ENCODE measurements around the gene ITGB7. TPM values are rescaled to one million over a fixed set of nuclear protein-coding genes. Genes with fewer than 3 reads are reported as not detected.

Gene ITGB7
- total RNA-seq, 1 donor from 2014 or later = 1.3 TPM

DNA sequence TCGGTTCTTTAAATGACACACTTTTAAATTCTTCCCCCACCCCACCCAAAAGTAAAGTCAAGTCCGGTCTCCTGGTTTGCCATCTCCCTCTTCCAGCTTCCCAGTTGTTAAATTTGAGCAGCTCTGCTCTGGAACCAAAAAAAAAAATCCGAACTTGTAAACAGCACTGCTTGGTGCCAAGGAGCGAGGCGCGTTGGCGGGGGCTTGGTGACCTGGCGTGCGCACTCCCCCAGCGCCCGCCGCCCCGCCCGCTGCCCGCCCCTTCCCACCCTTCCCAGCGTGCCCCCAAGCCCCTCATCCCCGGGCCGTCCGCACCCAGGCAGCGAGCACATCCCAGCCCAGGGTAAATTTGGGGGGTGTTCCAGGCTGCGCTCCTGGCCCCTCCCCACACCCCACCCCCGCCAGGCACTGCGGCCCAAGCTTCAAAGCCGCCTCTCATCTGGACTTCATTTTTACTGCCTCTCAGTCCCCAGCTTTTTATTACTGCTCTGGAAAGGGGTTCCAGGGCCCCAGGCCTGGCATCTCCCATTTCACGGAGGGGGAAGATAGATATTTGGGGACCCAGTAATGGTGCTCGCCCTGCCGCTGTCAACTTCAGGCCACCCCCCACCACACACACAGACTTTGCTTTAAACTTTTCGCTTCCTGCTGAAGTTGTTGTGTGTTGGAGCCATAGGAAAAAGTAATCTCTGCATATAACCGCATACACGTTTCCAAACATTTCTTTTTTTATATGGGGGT, 11.7 kb upstream of the ITGB7 start:
- peak overlapping the region; percentile 80 for H3K9ac ChIP-seq (ENCODE audit: low read length)
- no peaks in the 10 kb centered on the region for H3K9me3 ChIP-seq (ENCODE audit: insufficient read depth, low read depth, low read length)
- peaks cover 38% of the 10 kb centered on the region for H3K79me2 ChIP-seq (ENCODE audit: insufficient read depth, low read length)
- DNase-seq (ENCODE audit: low read depth) (no peak), FAIRE-seq (no peak)
- Mint-ChIP-seq H3K36me3 (ENCODE audit: low read depth, unreplicated experiment) (peaks cover 5% of the 10 kb centered on the region), H3K9me3 (ENCODE audit: unreplicated experiment) (no peaks in the 10 kb centered on the region), H3K27me3 (ENCODE audit: low read depth, unreplicated experiment) (peaks cover 8% of the 10 kb centered on the region), H3K27ac (ENCODE audit: unreplicated experiment) (peak overlapping the region; percentile 21), H3K4me1 (ENCODE audit: low read depth, unreplicated experiment) (peaks cover 35% of the 10 kb centered on the region), H3K4me3 (ENCODE audit: unreplicated experiment) (peak overlapping the region; percentile 84)
- peak overlapping the region; percentile 80 for H3K4me3 ChIP-seq (ENCODE audit: insufficient read depth, low read depth, low read length)
- TF ChIP-seq EZH2 (IDR thresholded peaks at IDR 0.05; ENCODE audit: insufficient read depth, low read length) = no peak
- TF ChIP-seq, protein P1, sequence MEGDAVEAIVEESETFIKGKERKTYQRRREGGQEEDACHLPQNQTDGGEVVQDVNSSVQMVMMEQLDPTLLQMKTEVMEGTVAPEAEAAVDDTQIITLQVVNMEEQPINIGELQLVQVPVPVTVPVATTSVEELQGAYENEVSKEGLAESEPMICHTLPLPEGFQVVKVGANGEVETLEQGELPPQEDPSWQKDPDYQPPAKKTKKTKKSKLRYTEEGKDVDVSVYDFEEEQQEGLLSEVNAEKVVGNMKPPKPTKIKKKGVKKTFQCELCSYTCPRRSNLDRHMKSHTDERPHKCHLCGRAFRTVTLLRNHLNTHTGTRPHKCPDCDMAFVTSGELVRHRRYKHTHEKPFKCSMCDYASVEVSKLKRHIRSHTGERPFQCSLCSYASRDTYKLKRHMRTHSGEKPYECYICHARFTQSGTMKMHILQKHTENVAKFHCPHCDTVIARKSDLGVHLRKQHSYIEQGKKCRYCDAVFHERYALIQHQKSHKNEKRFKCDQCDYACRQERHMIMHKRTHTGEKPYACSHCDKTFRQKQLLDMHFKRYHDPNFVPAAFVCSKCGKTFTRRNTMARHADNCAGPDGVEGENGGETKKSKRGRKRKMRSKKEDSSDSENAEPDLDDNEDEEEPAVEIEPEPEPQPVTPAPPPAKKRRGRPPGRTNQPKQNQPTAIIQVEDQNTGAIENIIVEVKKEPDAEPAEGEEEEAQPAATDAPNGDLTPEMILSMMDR (IDR thresholded peaks at IDR 0.05; ENCODE audit: insufficient read depth, low read depth, low read length) = no peak
- no peaks in the 10 kb centered on the region for H3K36me3 ChIP-seq (ENCODE audit: insufficient read depth, low read length)
- peaks cover 47% of the 10 kb centered on the region for H3K4me1 ChIP-seq (ENCODE audit: insufficient read depth, low read length)
- peak overlapping the region; percentile 100 for H3K4me2 ChIP-seq (ENCODE audit: low read length)
- peaks cover 36% of the 10 kb centered on the region for H4K20me1 ChIP-seq (ENCODE audit: insufficient read depth, low read length)
- H3K27ac ChIP-seq (ENCODE audit: low read depth, low read length) = peak overlapping the region; percentile 44
- no peaks in the 10 kb centered on the region for H3K27me3 ChIP-seq (ENCODE audit: insufficient read depth, low read length)
- no peak overlapping the region for H2AFZ ChIP-seq (ENCODE audit: low read depth, low read length)

- H3K9ac ChIP-seq (ENCODE audit: low read length) = peak overlapping the region; percentile 46
Measured at GRCh38 chr12:53217931-53218307, 10.9 kb upstream of the ITGB7 start.

GRCh38 chr12:53217051-53217930, 10.2 kb upstream of the ITGB7 start:
- H3K4me3 ChIP-seq (ENCODE audit: insufficient read depth, low read depth, low read length) = no peak overlapping the region
- TF ChIP-seq EZH2 (IDR thresholded peaks at IDR 0.05; ENCODE audit: insufficient read depth, low read length) = no peak
- TF ChIP-seq, protein P1 (IDR thresholded peaks at IDR 0.05; ENCODE audit: insufficient read depth, low read depth, low read length) = no peak

More at GRCh38 chr12:53217931-53218307, 10.9 kb upstream of the ITGB7 start:
- peak overlapping the region; percentile 41 for H3K4me3 ChIP-seq (ENCODE audit: insufficient read depth, low read depth, low read length)
- DNase-seq (ENCODE audit: low read depth) (no peak), FAIRE-seq (no peak)
- no peak for TF ChIP-seq EZH2 (IDR thresholded peaks at IDR 0.05; ENCODE audit: insufficient read depth, low read length)
- H3K4me2 ChIP-seq (ENCODE audit: low read length) = peak overlapping the region; percentile 100
- peaks cover 9% of the 10 kb centered on the region for H3K36me3 Mint-ChIP-seq (ENCODE audit: low read depth, unreplicated experiment)
- no peaks in the 10 kb centered on the region for H3K9me3 ChIP-seq (ENCODE audit: insufficient read depth, low read depth, low read length)
- H4K20me1 ChIP-seq (ENCODE audit: insufficient read depth, low read length) = peaks cover 37% of the 10 kb centered on the region
- H3K4me3 Mint-ChIP-seq (ENCODE audit: unreplicated experiment) = peak overlapping the region; percentile 43
- no peaks in the 10 kb centered on the region for H3K27me3 ChIP-seq (ENCODE audit: insufficient read depth, low read length)
- no peak overlapping the region for H3K27ac ChIP-seq (ENCODE audit: low read depth, low read length)
- H3K27me3 Mint-ChIP-seq (ENCODE audit: low read depth, unreplicated experiment) = peaks cover 8% of the 10 kb centered on the region
- no peak overlapping the region for H2AFZ ChIP-seq (ENCODE audit: low read depth, low read length)
- no peak overlapping the region for H3K27ac Mint-ChIP-seq (ENCODE audit: unreplicated experiment)
- H3K36me3 ChIP-seq (ENCODE audit: insufficient read depth, low read length) = no peaks in the 10 kb centered on the region
- H3K4me1 Mint-ChIP-seq (ENCODE audit: low read depth, unreplicated experiment) = peaks cover 31% of the 10 kb centered on the region
- H3K9me3 Mint-ChIP-seq (ENCODE audit: unreplicated experiment) = no peaks in the 10 kb centered on the region
- peaks cover 38% of the 10 kb centered on the region for H3K79me2 ChIP-seq (ENCODE audit: insufficient read depth, low read length)
- peaks cover 47% of the 10 kb centered on the region for H3K4me1 ChIP-seq (ENCODE audit: insufficient read depth, low read length)

More at GRCh38 chr12:53217051-53217930, 10.2 kb upstream of the ITGB7 start:
- Histone ChIP-seq H4K20me1 (ENCODE audit: insufficient read depth, low read length) (peaks cover 41% of the 10 kb centered on the region), H3K4me2 (ENCODE audit: low read length) (peak overlapping the region; percentile 100), H3K27me3 (ENCODE audit: insufficient read depth, low read length) (no peaks in the 10 kb centered on the region), H3K4me1 (ENCODE audit: insufficient read depth, low read length) (peaks cover 42% of the 10 kb centered on the region), H3K79me2 (ENCODE audit: insufficient read depth, low read length) (peaks cover 38% of the 10 kb centered on the region), H3K9me3 (ENCODE audit: insufficient read depth, low read depth, low read length) (no peaks in the 10 kb centered on the region), H3K36me3 (ENCODE audit: insufficient read depth, low read length) (no peaks in the 10 kb centered on the region), H3K27ac (ENCODE audit: low read depth, low read length) (no peak overlapping the region), H2AFZ (ENCODE audit: low read depth, low read length) (no peak overlapping the region), H3K9ac (ENCODE audit: low read length) (peak overlapping the region; percentile 46)
- FAIRE-seq = no peak
- Mint-ChIP-seq H3K9me3 (ENCODE audit: unreplicated experiment) (no peaks in the 10 kb centered on the region), H3K4me3 (ENCODE audit: unreplicated experiment) (peak overlapping the region; percentile 43), H3K4me1 (ENCODE audit: low read depth, unreplicated experiment) (peaks cover 29% of the 10 kb centered on the region), H3K27me3 (ENCODE audit: low read depth, unreplicated experiment) (peaks cover 8% of the 10 kb centered on the region), H3K36me3 (ENCODE audit: low read depth, unreplicated experiment) (peaks cover 10% of the 10 kb centered on the region), H3K27ac (ENCODE audit: unreplicated experiment) (no peak overlapping the region)
- DNase-seq (ENCODE audit: low read depth) = no peak

All from astrocyte (in vitro differentiated cells and primary cell).